ENCODE results near the gene NOL4L. TPM values are rescaled to one million over a fixed set of nuclear protein-coding genes. Genes with fewer than 3 reads are reported as not detected.

NOL4L gene
- total and polyA plus RNA-seq, 2 donors (not counting 3 experiments of a cell fraction or from before 2014, with no cell fraction given) = 55.2 to 79.6 TPM

DNA sequence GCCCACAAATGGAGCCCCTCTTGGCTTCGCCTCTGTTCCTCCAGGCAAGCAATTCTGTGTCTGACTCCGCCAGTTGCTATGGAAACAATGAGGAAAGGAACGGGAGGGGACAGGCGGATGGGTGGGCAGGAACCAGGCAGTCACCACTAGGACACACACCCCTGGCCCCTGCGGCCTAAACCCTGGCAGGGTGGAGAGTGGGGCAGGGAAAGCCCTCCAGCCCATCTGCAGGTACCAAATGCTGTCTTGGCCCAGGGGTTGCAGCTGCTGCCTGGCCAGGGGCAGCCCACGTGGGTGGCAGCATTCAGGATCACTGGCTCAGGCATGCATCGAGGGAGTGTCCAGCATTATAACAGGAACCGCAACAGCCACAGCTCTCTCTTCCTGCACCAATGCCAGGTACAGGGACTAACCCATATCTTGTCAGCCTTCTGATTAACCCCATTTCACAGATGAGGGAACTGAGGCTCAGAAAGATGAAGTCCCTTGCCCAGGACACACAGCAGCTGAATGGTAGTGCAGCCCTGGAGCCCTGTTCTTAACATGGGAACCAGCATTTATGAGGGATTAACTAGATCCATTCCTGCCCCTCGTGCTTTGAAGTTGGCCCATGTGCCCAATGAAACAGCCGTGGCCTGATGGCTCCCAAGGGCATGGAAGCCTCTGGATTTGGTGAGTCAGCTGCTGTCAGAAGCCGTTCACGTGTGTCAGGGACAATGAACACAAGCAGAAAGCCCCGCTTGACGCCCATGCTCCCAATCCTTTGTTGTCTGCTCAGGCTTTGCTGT, 66.3 kb downstream of the NOL4L start:
- TF ChIP-seq POLR2AphosphoS5 (IDR thresholded peaks at IDR 0.05; ENCODE audit: insufficient read depth, low read depth, low read length) (no peak), MYC (IDR thresholded peaks at IDR 0.05; ENCODE audit: low read depth, low read length) (no peak), EZH2 (IDR thresholded peaks at IDR 0.05; ENCODE audit: borderline replicate concordance, low read depth, low read length, severe bottlenecking) (no peak), FOS (IDR thresholded peaks at IDR 0.05; ENCODE audit: borderline replicate concordance, insufficient read depth, low read length) (no peak)
- TF ChIP-seq, protein P1, sequence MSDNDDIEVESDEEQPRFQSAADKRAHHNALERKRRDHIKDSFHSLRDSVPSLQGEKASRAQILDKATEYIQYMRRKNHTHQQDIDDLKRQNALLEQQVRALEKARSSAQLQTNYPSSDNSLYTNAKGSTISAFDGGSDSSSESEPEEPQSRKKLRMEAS (IDR thresholded peaks at IDR 0.05; ENCODE audit: insufficient read depth, insufficient read length) = no peak
- Histone ChIP-seq H3K79me2 (ENCODE audit: control insufficient read depth, insufficient read depth, low read length) (no peaks in the 10 kb centered on the region), H3K4me3 (replicated peaks in 1 of 3; ENCODE audit: insufficient read depth in 1 of 3, low read depth in 1 of 3, low read length in 3 of 3) (no peak overlapping the region), H3K9me3 (replicated peaks; ENCODE audit: control insufficient read depth, insufficient read depth, low read length) (no peaks in the 10 kb centered on the region), H3K4me1 (ENCODE audit: control insufficient read depth, extremely low read depth, insufficient read depth, low read length) (peaks cover 24% of the 10 kb centered on the region), H3K27me3 (ENCODE audit: control insufficient read depth in 2 of 2, insufficient read depth in 2 of 2, low read length in 2 of 2) (no peaks in the 10 kb centered on the region), H3K36me3 (ENCODE audit: control insufficient read depth in 2 of 2, extremely low read depth in 1 of 2, insufficient read depth in 2 of 2, low read length in 2 of 2) (no peaks in the 10 kb centered on the region), H2AFZ (ENCODE audit: low read depth, low read length) (no peak overlapping the region), H3K9ac (replicated peaks; ENCODE audit: extremely low read depth, insufficient read depth, low read length) (no peak overlapping the region), H3K9me1 (replicated peaks; ENCODE audit: control insufficient read depth, extremely low read depth, insufficient read depth, low read length) (no peaks in the 10 kb centered on the region), H3K4me2 (ENCODE audit: insufficient read depth, low read length) (no peak overlapping the region), H4K20me1 (replicated peaks; ENCODE audit: control insufficient read depth, extremely low read depth, insufficient read depth, low read length) (no peaks in the 10 kb centered on the region), H3K27ac (ENCODE audit: insufficient read depth, low read depth, low read length) (no peak overlapping the region)
- POLR2A ChIA-PET = no interaction called here
- CTCF ChIA-PET = interaction anchor here (8.5 kb wide), 1 partner anchor 135 kb away, joined by 246 read pairs; no protein-coding TSS in a partner anchor
- dilution Hi-C loops (cut with MboI; ENCODE audit: extremely low pct_ligation_motif_present, low sequenced_read_pairs) = no loop called here
- no peak for DNase-seq (ENCODE audit: low read depth, low spot score)
- intact Hi-C loops (cut with micrococcal nuclease) = no loop called here
- BruUV-seq (replicated peaks) = no TSS peak
- peak; percentile 66 for FAIRE-seq

Data from endothelial cell of umbilical vein (primary cell).